HG03095 (cell line): ENCODE results near the gene ANTXRL.
"Not testable (repeated sequence)": the region's sequence is repeated elsewhere in the genome, so short reads cannot be mapped to it uniquely, and the experiment has no call there.

ENCODE experiments used
- ATAC-seq: cut with Tn5 transposase; IDR thresholded peaks from one replicate; pipeline ENCODE4 v1.9.1; 2021; ENCODE audit warnings: moderate library complexity; ENCODE audit not compliant: unreplicated experiment

ANTXRL gene

DNA sequence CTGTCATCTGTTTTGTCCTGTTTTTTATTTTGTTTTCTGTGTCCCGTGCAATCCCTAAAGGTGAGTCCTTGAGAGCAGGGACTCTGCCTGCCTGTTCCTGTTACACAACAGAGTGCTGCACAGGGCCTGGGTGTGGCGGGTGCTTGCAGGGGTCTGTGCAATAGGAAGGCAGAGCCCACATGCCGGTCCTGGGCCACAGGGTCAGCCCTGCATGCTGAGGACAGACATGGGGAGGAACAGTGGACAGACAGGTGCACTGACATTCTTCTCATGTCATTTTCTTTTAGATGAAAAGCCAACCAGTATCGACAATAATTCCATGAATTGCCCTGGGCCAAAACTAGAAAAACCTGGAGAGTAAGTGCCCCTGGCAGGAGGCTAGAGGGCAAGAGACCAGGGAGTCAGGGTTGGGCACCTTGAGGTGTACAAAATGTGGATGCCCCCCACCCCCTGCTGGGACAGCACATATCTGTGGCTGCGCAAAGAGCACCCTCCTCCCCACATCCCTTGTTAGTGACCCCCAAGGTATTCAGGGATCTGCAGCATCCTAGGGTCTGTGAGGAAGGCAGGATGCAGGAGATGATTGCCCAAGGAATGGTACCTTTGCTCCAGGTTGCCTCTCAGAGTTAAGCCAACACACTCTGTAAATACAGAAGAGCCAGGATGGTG is 19.9 kb downstream of the ANTXRL start:
- ATAC-seq: no peak

DNA sequence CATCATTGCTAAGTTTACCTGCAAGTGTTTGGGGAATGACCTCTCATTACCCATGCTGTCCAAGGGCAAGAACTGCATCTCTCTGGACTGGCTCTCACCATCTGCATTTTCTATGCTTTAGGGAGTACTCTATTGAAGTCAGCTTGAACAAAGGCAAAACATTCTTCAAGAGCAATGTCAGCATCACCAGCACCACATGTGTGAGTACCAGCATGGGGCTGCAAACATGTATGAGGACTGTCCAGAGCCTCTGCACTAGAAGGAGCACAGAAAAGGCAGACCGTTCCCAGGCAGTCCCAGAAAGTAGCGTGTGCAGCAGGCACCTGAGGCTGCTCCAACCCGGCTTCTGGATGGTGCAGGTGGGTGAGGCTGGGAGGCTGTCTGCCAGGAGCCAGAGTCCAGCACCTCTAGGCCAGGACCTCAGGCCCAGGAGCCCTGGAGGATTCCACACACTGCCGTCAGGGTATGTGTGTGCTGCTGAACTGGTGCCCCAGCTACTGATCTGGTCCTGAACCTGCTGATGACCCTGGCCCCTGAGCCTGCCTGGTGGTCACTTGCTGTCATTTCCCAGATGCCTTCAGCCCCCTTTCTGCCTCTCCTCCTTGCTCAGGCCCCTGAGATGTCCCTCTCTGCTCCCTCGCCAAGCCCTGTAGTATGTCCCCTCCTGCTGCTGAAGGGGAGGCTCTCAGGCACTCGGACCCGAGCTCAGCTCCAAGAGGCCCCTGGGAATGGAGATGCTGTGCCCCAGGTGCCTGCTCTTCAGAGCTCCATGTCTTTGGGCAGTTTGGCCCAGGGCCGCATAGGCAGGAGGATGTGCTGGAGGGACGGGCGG is 20.7 kb downstream of the ANTXRL start:
- ATAC-seq: no peak

DNA sequence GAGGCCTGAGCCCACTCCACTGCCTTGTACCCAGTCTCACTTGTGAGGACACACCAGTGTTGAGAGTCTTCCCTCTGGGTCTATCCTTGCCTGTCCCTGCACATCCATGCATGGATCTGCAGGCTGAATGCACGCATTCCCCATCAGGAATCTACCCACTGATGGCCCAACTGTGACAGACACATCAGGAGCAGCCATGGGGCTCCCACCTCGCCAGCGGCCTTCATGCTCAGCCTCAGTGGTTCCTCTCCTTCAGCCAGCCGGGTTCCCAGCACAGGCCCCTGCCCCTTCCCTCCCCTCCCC is 21.3 kb downstream of the ANTXRL start:
- no peak for ATAC-seq

DNA sequence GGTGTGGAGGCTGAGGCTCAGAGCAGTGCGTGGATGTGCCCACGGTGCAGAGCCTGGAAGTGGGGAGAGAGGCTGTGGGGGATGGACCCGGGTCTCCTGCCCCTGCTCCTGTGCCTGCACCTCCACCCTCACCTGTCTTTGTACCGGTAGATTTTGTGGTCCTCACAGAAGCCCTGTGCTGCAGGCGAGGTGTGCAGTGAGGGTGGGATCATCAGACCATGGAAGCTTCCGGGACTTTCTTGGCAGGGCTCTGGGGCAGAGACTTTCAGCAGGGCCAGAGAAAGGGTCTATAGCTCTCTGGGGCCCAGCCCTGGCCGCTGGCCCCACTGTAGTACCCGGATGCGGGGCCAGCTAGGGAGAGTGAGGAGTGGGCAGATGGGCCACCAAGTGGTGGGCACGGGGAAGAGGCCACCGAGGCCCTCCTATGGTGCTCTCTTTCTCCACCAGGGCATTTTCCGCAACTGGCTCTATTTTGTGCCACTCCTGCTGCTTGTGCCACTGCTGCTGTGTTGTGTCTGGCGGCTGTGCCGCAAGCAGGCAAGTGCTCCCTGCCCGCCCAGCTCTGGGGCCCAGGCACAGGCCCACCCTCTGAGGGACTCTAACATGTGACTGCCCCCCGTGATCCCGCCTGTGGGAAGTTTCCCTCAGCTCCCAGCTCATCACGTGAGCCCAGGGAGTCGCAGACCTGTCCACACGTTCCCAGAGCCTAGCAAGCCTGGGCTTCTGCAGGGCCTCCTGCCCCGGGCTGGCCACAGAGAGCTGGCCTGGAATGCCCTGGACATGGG is 22.1 kb downstream of the ANTXRL start:
- ATAC-seq: no peak

DNA sequence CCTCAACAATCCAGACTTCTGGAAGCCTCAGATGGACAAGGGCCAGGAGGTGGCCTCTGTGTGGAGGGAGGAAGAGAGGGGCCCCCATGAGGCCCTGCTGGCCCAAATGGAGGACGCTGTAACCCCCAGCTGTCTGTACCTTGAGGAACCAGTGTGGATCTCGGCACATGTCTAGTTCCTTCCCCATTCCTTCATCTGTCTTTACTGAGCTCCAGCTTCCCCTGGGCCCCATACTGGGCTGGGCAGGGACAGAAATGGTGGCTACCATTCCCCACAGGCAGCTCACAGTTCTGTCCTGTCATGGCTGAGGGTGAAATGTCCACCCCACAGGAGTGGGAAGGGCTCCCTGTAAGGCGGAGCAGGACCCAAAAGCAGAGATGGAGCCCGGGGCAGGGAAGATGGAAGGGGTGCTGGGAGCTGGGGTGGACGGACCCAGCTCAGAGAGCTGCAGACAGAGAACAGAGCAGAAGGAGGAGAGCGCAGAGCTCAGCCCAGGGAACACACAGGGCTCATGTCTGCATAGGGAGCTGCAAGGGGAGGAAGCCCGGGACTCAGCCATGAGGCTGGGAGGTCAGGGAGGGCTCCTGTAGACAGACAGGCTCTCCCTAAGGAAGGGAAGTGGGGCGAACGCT is 22.8 kb downstream of the ANTXRL start:
- ATAC-seq: no peak

DNA sequence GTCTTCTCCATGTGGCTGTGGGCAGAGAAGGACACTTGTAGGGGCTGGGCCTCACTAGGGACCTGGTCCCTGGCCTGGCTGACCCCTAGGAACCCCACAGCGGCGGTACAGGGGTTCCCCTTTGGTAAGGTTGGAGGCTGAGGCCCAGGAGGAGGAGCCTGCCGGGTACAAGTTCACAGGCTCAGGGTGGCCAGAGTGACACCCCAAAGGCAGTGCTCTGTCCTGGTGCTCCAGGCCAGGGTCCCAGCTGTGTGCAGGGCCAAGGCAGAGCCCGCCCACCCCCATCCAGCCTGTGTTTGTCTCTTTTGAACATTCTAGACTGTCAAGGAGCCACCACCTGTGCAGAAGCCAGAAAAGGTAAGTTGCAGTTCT is 23.3 kb downstream of the ANTXRL start:
- ATAC-seq: no peak

DNA sequence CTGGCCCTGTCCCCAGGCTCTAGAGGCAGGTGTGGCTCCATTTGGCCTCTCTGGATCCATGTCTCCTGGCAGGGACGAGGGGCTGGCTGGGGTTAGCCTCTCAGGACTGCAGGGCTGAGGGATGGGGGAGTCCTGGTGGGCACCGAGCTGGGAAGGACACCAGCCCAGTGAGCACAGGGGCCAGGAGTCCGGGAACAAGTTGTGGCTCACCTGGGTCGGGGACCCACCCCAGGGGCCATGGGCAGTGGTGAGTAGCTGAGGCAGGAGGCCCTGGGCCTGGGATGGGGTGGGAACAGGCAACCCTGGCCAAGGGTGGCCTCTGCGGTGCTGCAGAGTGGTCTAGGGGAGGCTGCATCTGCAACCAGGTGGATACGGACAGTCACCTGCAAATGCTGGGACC is 24.1 kb downstream of the ANTXRL start:
- no peak for ATAC-seq

DNA sequence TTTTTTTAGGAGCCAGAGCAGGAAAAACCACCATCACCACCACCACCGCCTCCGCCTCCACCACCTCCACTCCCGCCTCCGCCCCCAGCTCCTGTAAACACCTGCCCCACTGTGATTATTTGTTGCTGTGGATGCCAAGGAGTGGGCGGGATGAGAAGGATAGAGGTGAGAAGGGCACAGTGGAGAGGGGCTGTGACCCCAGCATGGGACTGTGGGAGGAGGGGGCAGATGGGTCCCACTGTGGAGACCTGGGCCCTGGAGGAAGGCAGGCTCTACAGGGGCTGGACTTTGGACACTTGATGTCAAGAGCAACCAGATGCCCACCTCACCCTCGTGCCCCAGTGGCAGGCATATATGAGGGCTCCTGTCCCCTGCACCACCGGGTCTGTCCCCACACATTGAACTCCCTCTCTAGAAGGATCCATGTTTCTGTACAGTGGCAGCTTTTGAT is 24.7 kb downstream of the ANTXRL start:
- ATAC-seq: no peak

DNA sequence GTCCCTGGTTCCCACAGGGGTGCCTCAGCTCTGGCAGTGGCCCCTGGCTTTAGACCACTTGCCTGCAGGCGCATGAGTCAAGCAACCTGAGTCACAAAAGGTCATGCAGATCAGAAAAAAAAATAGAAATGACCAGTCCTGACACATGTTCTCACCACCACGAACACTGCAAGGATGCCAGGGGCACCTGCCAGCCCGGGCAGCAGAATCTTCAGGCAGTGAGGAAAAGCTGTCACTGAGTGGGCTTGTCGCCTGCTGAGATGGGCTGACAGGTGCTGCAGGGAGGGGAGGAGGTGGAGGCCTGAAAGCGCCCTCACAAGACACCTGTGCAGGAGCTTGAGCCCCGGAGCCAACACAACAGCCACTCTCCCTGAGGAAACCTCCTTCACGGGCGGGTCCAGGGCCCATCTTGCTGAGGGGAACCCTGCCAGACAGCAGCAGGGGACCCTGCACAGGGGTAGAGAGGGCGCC is 25.2 kb downstream of the ANTXRL start:
- ATAC-seq: not testable (repeated sequence)

DNA sequence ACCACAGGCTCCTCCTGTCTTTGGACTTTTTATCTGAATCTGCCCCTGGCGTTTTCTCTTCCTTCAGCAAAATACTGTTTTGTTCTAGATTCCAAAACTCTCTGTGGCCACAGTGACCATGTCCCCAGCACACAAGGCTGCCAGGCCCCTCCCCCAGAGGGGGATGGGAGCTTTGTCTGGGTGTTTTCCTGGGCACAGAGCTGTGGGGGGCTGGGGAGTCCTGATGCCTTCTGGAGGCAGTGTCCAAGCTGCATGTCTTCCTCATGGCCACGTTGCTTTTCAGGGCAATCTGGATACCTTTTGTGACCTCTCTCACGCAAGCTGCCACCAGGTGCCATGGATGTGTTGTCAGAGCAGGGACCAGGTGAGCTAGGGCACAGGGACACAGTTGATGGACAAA is 26.2 kb downstream of the ANTXRL start:
- no peak for ATAC-seq

DNA sequence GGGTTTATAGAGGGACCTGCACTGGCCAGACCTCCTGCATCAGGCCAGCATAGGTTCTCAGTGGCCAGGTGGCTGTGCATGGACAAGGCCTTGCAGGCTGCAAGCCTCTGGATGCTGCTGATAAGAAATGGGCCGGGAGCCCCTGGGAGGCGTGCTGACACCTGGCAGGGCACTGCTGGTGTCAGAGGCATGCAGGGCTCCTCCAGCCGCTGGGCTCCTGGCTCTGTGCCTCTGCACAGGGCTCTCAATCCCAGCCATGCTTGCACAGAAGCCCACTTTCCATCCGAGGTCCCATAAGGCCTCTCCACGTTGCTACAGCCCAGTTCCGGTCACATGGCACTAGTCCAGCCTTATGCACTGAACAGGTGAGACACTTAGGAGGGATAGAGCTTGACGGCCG is 27.3 kb downstream of the ANTXRL start:
- ATAC-seq: no peak

DNA sequence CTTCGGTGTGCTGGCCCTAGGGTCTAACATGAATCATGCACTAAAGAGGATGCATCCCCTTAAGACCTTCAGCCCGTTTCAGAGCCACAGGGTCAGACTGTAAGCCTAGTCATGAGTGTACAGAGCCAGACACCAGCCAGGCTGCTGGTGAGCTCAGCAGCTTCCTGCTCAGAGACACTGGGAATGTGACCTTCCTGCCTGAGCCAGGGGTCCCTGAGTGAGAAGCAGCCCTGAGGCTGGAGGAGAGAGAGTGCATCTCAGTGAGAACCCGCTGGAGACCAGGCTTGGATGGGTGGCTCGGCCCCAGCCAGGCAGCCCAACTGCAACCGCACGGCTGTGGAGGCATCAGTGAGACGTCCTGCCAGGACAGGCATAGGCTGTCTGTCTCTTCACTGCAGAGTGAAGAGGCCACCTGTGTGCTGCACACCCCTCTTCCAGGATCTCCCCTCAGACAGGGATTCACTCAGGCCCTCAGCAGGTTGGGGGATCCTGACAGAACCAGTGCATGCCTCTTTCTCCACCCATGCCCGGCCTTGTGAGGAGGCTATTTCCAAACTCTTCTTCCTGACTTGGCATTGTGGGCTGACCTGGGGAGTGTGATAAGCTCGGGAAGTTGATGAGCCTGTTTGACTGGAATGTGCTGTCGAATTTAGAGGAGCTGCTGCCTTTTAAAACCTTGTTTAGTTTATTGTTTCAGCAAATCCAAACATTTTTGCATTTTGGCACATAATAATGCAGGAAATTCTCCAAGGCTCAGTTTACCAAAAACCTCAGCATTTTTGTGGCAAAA is 28.5 kb downstream of the ANTXRL start:
- ATAC-seq: not testable (repeated sequence)

DNA sequence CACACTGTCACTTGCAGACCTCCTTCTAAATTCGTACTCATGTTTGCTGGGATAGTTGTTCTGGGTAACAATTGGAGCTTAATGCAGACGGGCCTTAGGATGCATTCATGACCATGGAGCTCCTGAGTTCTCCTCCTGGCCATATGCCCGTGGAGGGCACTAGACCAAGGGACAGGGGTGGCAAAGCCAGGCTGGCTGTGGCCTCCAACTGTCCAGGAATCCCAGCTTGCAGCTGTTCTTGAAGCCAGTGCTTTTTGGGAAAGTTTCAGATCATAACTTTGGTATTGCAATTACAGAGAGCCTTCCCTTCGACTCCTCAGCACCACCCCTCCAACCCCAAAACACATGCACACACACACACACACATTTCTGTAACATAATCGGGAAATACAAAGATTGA is 30.6 kb downstream of the ANTXRL start:
- ATAC-seq: no peak

DNA sequence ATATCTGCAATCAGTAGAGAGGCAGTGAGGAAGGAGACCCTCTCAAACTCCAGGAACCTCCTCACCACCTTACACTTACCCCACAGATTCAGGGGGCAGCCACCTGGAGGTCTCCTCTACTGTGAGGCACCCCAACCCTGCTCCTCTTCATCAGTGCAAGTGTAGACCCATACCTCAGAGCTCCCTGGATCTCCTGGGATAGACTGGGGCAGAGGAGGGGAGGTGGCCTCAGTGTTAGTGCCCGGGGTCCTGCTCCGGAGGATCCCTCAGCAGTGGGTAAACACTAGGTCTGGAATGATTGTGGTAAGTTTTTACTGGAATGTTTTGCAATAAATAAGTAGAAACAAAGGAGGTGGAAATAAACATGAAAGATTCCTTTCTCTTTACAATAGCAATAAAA is 31.1 kb downstream of the ANTXRL start:
- ATAC-seq: no peak

DNA sequence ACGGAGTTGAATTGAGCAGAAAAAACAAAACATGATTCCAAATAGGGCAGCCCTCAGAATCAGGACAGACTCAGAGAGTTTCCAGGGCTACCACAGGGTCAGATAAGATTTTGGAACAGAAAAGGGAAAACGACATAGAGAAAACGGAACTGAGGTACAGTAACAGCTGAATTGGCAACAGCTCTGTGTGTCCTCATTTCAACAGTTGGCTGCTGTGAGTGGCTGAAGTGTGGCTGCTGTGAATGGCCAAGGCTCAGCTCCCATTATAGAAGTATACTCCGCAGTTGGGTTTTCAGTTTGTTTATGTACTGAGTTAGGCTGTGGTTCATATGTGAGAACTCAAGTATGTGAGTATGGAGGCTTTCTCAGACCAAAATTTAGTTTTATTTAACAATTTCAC is 32.0 kb downstream of the ANTXRL start:
- no peak for ATAC-seq

DNA sequence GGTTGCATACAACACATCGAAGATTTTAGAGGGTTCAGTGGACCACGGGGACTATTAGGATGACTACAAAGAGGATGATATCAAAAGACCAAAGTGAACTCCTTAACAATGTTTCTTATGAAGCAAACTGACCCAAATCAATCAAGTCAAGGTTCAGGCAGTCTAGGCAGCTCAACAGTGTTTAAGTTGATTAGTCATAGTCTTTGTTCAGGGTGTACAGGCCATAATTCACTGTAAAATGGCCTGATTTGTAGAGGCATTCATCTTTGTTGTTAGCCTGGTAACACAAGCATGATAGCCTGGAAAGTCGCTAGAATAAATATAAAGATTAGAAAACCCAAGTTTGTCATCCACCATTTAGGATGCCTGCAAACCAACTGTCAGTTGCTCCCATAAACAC is 32.6 kb downstream of the ANTXRL start:
- no peak for ATAC-seq

DNA sequence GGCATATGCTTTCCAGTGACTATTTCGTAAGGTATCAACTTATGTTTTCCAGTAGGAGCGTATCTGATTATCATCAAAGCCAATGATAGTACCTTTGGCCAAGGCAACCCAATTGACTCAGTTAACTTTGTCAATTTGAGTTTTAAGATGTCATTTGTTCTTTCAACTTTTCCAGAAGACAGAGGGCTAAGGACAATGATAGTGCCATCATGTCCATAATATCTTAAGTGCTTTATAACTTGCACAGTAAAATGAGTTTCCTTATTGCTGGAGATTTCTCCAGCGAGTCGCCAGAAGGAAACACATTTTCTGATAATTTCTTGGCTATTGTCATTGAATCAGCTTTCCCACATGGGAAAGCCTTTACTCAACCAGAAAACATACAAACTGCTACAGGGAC is 35.0 kb downstream of the ANTXRL start:
- ATAC-seq: no peak

DNA sequence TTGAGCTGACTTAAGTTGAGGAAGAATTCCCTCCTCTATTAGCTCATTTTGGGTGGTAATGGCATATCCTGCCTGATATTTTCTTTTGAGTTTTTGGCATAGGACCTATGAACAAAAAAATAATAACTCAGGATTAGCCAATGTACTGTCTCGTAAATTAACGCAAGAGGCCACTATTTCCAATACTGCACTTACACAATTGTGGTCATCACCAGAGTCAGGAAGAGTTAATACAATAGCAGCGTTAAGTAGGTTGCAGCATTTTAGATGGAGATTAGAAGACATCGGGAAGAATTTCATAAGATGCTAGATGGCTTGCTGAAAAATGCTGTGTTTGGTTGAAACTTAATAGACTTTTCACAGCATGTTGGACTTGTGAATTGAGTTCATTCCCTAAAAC is 36.4 kb downstream of the ANTXRL start:
- no peak for ATAC-seq

DNA sequence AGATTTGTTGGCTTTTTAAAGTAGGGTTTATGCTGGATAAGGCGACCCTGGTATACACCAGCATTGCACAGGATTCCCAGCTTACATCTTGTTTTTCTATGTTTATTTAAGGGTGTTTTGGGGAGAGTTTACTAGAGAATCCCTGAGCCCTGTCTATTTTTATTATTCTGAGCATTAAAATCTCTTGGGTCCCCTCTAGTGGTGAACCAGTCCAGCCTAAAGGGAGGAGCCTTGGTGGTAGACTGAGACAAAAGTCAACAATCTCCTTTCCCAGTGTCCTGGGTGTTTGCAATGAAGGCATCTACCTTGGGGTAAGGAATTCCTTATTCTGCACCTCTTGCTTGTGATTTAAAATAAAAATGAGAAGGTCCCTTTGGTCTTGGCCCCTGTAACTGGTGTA is 38.2 kb downstream of the ANTXRL start:
- ATAC-seq: no peak

DNA sequence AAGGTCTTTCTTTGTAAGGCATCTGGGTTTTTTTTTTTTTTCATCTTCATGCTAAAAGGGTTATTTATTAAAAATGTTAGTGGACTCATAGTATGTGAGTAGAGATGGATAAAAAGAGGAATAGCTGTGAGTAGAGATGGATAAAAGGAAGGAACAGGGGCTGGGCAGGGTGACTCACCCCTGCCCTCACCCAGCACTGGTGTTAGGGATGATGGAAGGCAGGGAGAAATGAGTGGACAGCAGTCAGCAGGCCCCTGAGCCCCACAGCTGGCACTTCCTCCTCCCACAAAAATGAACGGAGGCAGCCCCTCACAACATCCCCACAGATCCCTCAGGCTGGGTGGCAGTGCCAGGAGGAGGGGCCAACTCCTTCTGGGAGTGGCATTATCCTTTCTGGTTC is 39.3 kb downstream of the ANTXRL start:
- no peak for ATAC-seq

DNA sequence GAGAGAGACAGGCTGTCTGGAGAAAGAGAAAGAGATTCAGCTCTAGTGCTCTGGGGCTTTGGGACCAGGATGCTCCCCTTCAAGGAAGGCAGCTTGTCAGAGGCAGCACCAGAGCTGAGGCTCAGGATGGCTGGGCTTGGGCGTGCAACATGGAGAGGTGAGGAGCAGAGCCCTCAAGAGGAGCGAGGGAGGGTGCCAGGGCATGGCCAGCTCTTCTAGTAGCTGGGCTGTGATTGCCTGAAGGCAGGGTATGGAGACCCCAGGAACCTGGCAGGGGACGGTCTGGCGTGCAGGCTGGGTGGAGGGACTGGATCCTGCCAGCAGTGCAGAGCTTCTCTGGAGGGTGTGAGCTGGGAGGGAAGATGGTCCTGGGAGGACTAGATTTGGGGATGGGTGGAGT is 40.2 kb downstream of the ANTXRL start:
- ATAC-seq: no peak
